GM19099 (cell line): ENCODE results near the gene MEGF11.

Experiments used
- POLR2A ChIP-seq: IDR thresholded peaks from 3 replicates; pipeline ENCODE4 v1.6.1; 2011; ENCODE audit warnings: low read depth; ENCODE audit not compliant: insufficient read length; ENCODE audit errors: extremely low read depth

MEGF11 gene

GRCh38 chr15:66251790-66252684, 1.5 kb downstream of the MEGF11 start:
- no peak for TF ChIP-seq POLR2A

DNA sequence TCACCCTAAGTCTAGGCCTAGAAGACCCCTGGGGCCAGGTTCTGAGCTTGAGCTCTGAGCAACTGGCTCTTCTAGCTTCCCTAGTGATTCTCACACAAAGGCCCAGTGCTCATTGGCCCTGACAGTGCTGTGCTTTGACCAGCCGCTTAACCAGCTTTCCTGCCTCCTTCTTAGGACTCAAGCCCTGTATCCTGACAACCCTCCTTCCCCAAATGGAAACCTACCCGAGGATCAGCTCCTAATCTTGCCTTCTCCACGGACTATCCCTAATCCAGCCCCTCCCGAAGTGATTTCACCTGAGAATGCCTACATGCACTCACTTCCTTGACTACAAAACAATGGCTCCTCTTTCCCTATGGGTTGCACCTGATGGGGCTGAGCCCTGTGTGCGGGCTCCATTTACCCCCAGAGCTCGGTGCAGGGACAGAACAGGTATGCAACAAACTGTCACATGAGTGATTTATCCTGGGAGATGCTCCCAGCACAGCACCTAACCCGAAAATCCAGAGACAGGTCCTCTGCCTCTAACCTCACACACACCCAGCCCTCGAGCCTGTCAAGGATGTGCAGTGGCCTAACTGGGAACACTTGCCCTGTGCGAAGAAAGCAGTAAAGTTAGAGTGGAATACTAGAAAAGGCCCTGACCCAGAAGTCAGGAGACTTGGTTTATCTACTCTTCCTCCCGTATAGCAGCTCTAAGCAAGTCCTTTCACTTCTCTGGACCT, 2.3 kb downstream of the MEGF11 start:
- no peak for TF ChIP-seq POLR2A

DNA sequence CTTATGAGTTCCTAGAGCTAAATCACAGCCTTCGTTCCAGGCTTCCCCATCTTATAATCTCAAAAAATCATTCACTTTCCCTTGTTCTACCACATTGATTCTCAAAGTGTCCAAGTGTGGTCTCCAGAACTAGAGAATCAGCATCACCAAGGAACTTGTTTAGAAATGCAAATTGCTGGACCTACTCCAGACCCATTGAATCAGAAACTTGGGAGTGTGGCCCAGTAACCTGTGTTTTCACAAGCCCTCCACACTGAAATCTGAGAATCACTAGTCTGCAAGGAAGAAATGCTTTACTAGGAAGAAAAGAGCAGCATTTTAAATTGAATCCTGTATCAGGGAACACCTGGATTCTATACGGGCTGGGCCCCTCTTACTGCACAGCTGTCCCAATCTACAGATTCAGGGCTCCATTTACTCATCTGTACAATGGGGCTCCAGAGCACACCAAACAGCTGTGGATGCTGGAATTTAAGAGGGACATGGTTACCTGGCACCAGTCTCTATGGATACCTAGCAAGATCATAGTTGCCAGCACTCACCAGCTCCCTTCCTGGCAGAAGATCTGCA, 3.9 kb downstream of the MEGF11 start:
- no peak for TF ChIP-seq POLR2A

GRCh38 chr15:66246937-66247336, 6.6 kb downstream of the MEGF11 start:
- TF ChIP-seq POLR2A, result no peak

- no peak for TF ChIP-seq POLR2A
Observed at GRCh38 chr15:66241908-66242285, 11.7 kb downstream of the MEGF11 start.

- no peak for TF ChIP-seq POLR2A
Observed at GRCh38 chr15:66241087-66241907, 12.3 kb downstream of the MEGF11 start.

DNA sequence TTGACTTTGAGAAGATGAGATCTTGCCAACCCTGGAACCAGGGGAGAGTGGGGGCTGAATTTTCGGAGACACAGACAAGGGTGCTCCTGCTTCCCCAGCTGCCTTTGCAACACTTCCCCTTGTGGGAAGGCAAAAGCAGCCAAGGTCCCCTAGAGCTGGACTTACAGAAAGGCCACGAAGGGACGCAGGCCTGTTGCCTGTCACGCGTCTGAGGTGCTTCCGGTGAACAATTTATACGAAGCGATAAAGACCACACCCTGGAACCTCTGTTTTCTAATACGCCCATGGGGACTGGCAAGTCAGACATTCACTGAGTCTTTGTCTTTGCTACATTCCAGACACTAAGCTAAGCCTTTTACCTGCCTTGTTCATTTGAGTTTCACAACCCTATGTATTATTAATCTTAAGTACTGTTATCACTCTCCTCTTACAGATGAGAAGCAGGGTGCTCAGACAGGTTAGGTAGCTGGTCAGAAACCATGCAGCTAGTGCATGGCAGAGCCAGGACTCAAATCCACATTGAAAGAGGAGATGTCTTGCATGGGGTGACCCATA, 13.2 kb downstream of the MEGF11 start:
- no peak for TF ChIP-seq POLR2A

DNA sequence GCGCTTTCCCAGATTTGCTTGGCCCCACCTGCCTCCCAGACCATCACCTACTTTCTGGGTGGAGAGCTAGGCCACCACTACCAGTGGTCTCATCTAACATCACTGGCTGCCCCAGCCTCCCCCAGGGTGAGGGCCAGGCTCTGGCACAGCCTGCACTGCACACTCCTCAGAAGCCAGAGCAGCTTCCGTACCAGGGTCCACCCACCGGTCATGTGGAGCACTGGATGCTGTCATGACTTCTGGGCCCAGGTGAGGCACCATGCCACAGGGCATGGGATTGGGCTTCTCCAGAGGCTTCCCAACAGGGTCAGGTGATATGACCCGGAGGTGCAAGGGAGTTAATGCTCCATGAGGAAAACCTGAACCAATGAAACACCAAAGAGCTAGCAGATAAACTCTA, 14.0 kb downstream of the MEGF11 start:
- no peak for TF ChIP-seq POLR2A

GRCh38 chr15:66238318-66238717, 15.2 kb downstream of the MEGF11 start:
- no peak for TF ChIP-seq POLR2A

DNA sequence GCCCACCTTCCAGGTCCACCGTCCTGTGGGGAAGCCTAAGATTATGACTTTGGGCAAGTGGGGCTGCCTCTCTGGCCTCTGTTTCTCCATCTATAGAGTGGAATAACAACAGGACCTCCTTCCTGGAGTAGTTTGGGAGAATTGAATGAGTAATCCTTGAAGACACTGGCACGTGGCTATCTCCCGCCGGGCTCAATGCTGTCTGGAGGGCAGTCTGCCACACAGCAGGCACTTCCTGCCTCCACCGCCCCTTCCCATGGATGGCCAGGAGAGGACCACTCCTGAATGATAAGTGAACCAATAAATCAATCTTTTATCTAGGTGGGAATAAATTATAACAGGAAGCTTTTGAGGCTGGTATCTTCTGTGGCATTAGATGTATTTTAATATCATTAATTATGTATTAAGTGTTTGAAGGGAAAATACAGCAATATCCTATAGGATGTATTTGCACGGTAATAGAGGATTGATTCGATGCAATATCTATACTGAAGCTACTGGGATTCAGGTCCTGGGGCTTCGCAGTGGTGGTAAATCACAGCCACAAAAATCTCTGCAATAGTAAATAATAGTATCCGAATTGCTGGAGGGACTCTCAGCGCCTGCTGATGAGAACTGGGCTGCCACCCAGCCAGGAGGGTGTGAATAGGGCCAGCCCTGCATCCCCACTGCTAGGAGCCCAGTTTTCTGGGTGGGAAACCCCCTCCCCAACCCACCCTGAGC, 15.9 kb downstream of the MEGF11 start:
- no peak for TF ChIP-seq POLR2A

DNA sequence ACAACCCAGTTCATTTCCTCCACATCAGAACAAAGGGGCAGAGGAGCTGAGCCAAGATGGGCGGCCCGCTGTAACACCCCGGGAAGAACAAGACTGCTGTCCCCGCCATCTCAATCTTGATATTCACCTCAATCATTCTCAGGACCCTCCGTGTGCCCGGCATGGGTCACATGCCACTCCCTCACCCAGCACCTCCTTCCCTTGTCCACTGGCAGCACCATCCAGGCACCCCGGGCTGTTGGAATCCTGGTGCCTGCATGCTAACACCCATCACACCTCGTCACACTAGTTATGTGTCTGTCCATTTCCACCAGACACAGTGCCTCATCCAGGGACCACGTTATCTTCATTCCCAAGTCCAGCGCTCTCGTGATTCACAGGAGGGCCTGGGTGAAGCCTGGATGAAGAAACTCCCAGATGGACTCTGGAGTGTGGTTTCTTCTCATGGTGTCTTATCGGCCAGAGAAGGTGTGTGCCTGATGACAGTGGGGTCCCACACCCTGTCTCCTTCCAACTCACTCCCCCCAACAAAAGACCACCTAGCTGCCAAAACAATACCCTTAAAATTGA, 16.7 kb downstream of the MEGF11 start:
- no peak for TF ChIP-seq POLR2A

- TF ChIP-seq POLR2A, result no peak
Observed at GRCh38 chr15:66235866-66236265, 17.7 kb downstream of the MEGF11 start.

DNA sequence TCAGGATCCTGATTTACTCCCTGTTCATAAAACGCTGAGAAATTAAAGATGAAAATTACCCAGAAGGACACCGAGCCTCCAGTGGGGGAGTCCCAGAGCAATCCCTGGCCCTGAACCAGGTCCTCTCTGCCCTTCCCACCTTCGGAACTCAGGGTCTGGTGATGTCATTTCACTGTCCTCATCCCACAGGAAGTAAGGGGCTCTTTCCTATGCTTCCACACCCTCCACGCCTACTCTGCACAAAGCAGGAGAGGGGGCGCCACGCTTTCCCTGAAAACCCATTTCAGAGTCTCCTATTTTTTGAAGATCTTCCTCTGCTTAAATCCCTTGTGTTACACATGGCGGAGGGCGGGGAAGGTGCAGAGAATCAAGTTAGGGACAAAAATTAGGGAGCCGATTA, 18.8 kb downstream of the MEGF11 start:
- TF ChIP-seq POLR2A, result no peak
